HepG2 (cell line): Measurements from ENCODE around the gene CALR. TPM values are rescaled to one million over a fixed set of nuclear protein-coding genes. Genes with fewer than 3 reads are reported as not detected.

ENCODE experiments used
- ARID2 ChIP-seq: sonication (generic); formaldehyde crosslinking; IDR thresholded peaks from 2 replicates; pipeline ENCODE4 v1.8.1; 2022; ENCODE audit warnings: mild to moderate bottlenecking, missing genetic modification reagents, borderline replicate concordance
- ARNTL ChIP-seq: sonication (generic); formaldehyde crosslinking; IDR thresholded peaks from 2 replicates; pipeline ENCODE4 v1.4.0; 2020; ENCODE audit warnings: mild to moderate bottlenecking, missing genetic modification reagents
- GABPB1 ChIP-seq: IDR thresholded peaks from 2 replicates; pipeline ENCODE4 v1.6.1; 2016; ENCODE audit warnings: mild to moderate bottlenecking, missing genetic modification reagents, moderate library complexity, missing compliant biosample characterization
- HDAC6 ChIP-seq: fragments of 200-600 bp; sonication (generic); IDR thresholded peaks from 2 replicates; pipeline ENCODE4 v1.7.0; 2017; ENCODE audit warnings: mild to moderate bottlenecking, antibody characterized with exemption, low read length, low read depth
- HMGA1 ChIP-seq: sonication (generic); formaldehyde crosslinking; conservative IDR thresholded peaks from 2 replicates; pipeline ENCODE4 v1.4.0; 2020; ENCODE audit warnings: missing genetic modification reagents
- IKZF5 ChIP-seq: IDR thresholded peaks from 2 replicates; pipeline ENCODE4 v1.6.1; 2018; ENCODE audit warnings: missing genetic modification reagents, mild to moderate bottlenecking, missing compliant biosample characterization
- KDM4B ChIP-seq: sonication (generic); formaldehyde crosslinking; IDR thresholded peaks from 2 replicates; pipeline ENCODE4 v1.4.0; 2020; ENCODE audit warnings: missing genetic modification reagents
- MTA1 ChIP-seq: sonication (generic); formaldehyde crosslinking; IDR thresholded peaks from 2 replicates; pipeline ENCODE4 v1.4.0; 2020; ENCODE audit warnings: missing genetic modification reagents, mild to moderate bottlenecking, borderline replicate concordance
- RNF2 ChIP-seq: fragments of 450-650 bp; conservative IDR thresholded peaks from 2 replicates; pipeline ENCODE4 v1.6.1; 2016; ENCODE audit warnings: low read depth
- SRSF9 ChIP-seq: fragments of 200-400 bp; formaldehyde crosslinking; IDR thresholded peaks from 2 replicates; pipeline ENCODE4 v1.6.1; 2018; ENCODE audit warnings: borderline replicate concordance, mild to moderate bottlenecking, low read depth, low read length; ENCODE audit not compliant: insufficient read depth, poor library complexity, severe bottlenecking
- ZBTB7A ChIP-seq: sonication (generic); formaldehyde crosslinking; IDR thresholded peaks from 2 replicates; pipeline ENCODE4 v1.8.0; 2022; ENCODE audit warnings: mild to moderate bottlenecking, missing genetic modification reagents
- ZNF18 ChIP-seq: sonication (generic); formaldehyde crosslinking; IDR thresholded peaks from 2 replicates; pipeline ENCODE4 v1.8.0; 2022; ENCODE audit warnings: mild to moderate bottlenecking, missing genetic modification reagents; ENCODE audit not compliant: insufficient replicate concordance
- ZNF460 ChIP-seq: sonication (generic); formaldehyde crosslinking; IDR thresholded peaks from 2 replicates; pipeline ENCODE4 v1.5.1; 2020; ENCODE audit warnings: missing genetic modification reagents, mild to moderate bottlenecking, borderline replicate concordance
- ZNF687 ChIP-seq: sonication (generic); formaldehyde crosslinking; IDR thresholded peaks from 2 replicates; pipeline ENCODE4 v1.5.1; 2020; ENCODE audit warnings: mild to moderate bottlenecking, missing genetic modification reagents, moderate library complexity
- ZXDC ChIP-seq: sonication (generic); formaldehyde crosslinking; IDR thresholded peaks from 2 replicates; pipeline ENCODE4 v1.5.0; 2020; ENCODE audit warnings: mild to moderate bottlenecking, missing genetic modification reagents
- polyA plus RNA-seq, 8 experiments: library from polyadenylated mRNA; depleted of rRNA in 3 of 8; stranded (reverse) in 7 of 8; unstranded in 1 of 8; fragments of >200 nt; fragmentation: Illumina TruSeq in 4 of 8; extraction: Trizol in 4 of 8; gene quantifications; 2 replicates each; pipeline versions ENCODE4 v1.2.1 to v1.2.3, GENCODE V29; 2011 to 2016; ENCODE audit warnings: low read depth in 4 of 8, missing spikeins in 1 of 8, mixed read lengths in 1 of 8; ENCODE audit not compliant: insufficient read depth in 1 of 8
- total RNA-seq, 5 experiments: library from RNA; depleted of rRNA; stranded (reverse); fragments of >200 nt; fragmentation: Illumina TruSeq; extraction: Trizol; gene quantifications; 2 replicates each; pipeline ENCODE4 v1.2.3, GENCODE V29; 2016; ENCODE audit warnings: low read depth in 1 of 5

The CALR gene
- total and polyA plus RNA-seq, 2 of the 13 experiments (the other 11 are each of a cell fraction or from before 2014, with no cell fraction given), result 898 to 934 TPM

- TF ChIP-seq ZNF687 (CRISPR knock-in tag) (peak; percentile 96), MTA1 (CRISPR knock-in tag) (no peak), ARNTL (CRISPR knock-in tag) (peak; percentile 52; the same call in 1 of the 2 replicates), ZXDC (CRISPR knock-in tag) (no peak), ZNF460 (CRISPR knock-in tag) (no peak), IKZF5 (peak; percentile 61), RNF2 (0 out of 2 replicates have a peak, but pooled peaks have one; percentile 56), SRSF9 (no peak), ZBTB7A (CRISPR knock-in tag) (no peak), ARID2 (CRISPR knock-in tag) (no peak), HMGA1 (CRISPR knock-in tag) (no peak), HDAC6 (no peak), GABPB1 (no peak; the same call in 1 of the 2 replicates), ZNF18 (CRISPR knock-in tag) (no peak), KDM4B (no peak)
These were observed 46.8 kb downstream of the CALR start (continued) for GRCh38 chr19:12985049-12985776.
